ENCODE data around the gene ALDH4A1. TPM values are rescaled to one million over a fixed set of nuclear protein-coding genes. Genes with fewer than 3 reads are reported as not detected.

The ALDH4A1 gene
- total RNA-seq, 1 experiment from 2014 or later, result 18.4 TPM

DNA sequence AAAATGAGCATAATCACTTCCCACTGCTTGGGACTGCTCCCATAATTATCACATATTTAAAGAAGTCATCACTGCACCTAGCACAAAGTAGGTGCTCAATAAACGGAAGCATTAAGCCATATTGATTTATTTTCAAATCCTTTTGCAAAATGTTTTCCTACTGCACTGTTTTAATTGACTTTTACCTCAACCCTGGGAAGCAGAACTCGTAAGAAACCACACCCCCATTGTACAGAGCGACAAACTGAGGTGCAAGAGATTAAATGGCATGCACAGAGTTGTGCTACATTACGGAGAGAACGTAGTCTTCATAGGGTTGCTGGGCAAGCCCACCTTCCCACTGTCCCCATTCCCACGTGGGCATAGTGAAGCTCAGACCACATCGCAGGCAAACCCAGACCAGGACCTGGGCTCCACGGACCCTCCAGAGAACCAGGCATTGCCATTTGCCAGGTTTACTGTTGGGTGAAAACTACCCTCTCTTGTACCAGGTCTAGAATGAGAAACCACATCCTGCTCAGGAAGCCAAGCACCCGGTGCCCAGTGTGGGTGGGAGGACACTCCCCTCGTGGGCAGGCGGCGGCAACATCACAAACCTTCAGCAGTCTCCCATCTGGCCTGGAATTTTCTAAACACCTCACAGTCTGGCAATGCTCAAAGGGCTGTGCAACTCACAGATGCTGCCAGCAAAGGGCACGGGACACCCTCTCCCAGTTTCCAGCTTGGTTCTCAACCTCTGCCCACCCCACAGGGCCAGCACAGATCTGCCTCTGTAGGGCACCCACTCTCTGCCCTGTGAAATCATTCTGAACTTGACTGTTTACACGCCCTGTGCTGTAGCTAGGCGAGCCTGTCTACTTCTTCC lies 45.9 kb upstream of the ALDH4A1 start:
- Histone ChIP-seq H3K27me3 (replicated peaks; ENCODE audit: insufficient read depth, low read depth, low read length, poor library complexity) (no peaks in the 10 kb centered on the region), H3K4me1 (ENCODE audit: insufficient read depth, low read length, poor library complexity, severe bottlenecking) (peaks cover 84% of the 10 kb centered on the region), H3K36me3 (ENCODE audit: insufficient read depth, low read length, poor library complexity, severe bottlenecking) (no peaks in the 10 kb centered on the region), H3K27ac (ENCODE audit: low read depth, low read length, poor library complexity, severe bottlenecking) (peak overlapping the region; percentile 79), H3K9me3 (ENCODE audit: low read depth, low read length, poor library complexity, severe bottlenecking) (no peaks in the 10 kb centered on the region), H3K4me3 (ENCODE audit: low read depth, low read length, poor library complexity, severe bottlenecking) (no peak overlapping the region)
- no peak for TF ChIP-seq EZH2 (IDR thresholded peaks at IDR 0.05; ENCODE audit: borderline replicate concordance, low read depth, low read length, poor library complexity, severe bottlenecking)
- TF ChIP-seq, protein P1, sequence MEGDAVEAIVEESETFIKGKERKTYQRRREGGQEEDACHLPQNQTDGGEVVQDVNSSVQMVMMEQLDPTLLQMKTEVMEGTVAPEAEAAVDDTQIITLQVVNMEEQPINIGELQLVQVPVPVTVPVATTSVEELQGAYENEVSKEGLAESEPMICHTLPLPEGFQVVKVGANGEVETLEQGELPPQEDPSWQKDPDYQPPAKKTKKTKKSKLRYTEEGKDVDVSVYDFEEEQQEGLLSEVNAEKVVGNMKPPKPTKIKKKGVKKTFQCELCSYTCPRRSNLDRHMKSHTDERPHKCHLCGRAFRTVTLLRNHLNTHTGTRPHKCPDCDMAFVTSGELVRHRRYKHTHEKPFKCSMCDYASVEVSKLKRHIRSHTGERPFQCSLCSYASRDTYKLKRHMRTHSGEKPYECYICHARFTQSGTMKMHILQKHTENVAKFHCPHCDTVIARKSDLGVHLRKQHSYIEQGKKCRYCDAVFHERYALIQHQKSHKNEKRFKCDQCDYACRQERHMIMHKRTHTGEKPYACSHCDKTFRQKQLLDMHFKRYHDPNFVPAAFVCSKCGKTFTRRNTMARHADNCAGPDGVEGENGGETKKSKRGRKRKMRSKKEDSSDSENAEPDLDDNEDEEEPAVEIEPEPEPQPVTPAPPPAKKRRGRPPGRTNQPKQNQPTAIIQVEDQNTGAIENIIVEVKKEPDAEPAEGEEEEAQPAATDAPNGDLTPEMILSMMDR (conservative IDR thresholded peaks at IDR 0.05; ENCODE audit: low read depth, low read length), result no peak
- no TSS peak for BruUV-seq (replicated peaks)
- ChIA-PET POLR2A (ENCODE audit: low non-redundant PET) (no interaction called here), CTCF (no interaction called here)
- DNase-seq (ENCODE audit: low spot score), result no peak
- intact Hi-C loops (cut with micrococcal nuclease; ENCODE audit: unreplicated experiment), result no loop called here

DNA sequence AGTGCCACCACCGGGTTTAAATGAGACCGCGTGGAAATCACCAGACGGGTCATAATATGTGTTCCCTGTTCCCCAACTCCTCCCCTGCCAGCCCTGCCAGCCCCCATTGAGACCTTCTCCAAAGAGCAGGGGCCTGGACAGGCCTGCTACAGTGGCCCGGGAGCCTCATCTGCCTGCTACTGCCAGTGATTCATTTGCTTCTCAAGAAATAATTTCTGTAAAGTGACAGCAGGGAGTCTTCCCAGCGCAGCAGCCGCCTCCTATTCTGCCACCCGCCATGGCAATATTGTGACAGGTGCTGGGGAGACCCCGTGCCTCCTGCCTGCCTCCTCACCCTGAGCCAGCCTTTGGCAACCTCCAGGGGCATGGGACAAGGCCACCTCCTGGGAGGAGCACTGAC lies 45.2 kb upstream of the ALDH4A1 start:
- BruUV-seq (replicated peaks), result no TSS peak
- peak; percentile 75 for DNase-seq (ENCODE audit: low spot score)
- Histone ChIP-seq H3K36me3 (ENCODE audit: insufficient read depth, low read length, poor library complexity, severe bottlenecking) (no peaks in the 10 kb centered on the region), H3K4me1 (ENCODE audit: insufficient read depth, low read length, poor library complexity, severe bottlenecking) (peaks cover 83% of the 10 kb centered on the region), H3K9me3 (ENCODE audit: low read depth, low read length, poor library complexity, severe bottlenecking) (no peaks in the 10 kb centered on the region), H3K4me3 (ENCODE audit: low read depth, low read length, poor library complexity, severe bottlenecking) (no peak overlapping the region), H3K27me3 (replicated peaks; ENCODE audit: insufficient read depth, low read depth, low read length, poor library complexity) (no peaks in the 10 kb centered on the region), H3K27ac (ENCODE audit: low read depth, low read length, poor library complexity, severe bottlenecking) (peak overlapping the region; percentile 79)
- POLR2A ChIA-PET (ENCODE audit: low non-redundant PET), result no interaction called here
- TF ChIP-seq EZH2 (IDR thresholded peaks at IDR 0.05; ENCODE audit: borderline replicate concordance, low read depth, low read length, poor library complexity, severe bottlenecking), result no peak
- TF ChIP-seq, protein P1 (conservative IDR thresholded peaks at IDR 0.05; ENCODE audit: low read depth, low read length), result no peak
- CTCF ChIA-PET, result no interaction called here
- intact Hi-C loops (cut with micrococcal nuclease; ENCODE audit: unreplicated experiment), result no loop called here

DNA sequence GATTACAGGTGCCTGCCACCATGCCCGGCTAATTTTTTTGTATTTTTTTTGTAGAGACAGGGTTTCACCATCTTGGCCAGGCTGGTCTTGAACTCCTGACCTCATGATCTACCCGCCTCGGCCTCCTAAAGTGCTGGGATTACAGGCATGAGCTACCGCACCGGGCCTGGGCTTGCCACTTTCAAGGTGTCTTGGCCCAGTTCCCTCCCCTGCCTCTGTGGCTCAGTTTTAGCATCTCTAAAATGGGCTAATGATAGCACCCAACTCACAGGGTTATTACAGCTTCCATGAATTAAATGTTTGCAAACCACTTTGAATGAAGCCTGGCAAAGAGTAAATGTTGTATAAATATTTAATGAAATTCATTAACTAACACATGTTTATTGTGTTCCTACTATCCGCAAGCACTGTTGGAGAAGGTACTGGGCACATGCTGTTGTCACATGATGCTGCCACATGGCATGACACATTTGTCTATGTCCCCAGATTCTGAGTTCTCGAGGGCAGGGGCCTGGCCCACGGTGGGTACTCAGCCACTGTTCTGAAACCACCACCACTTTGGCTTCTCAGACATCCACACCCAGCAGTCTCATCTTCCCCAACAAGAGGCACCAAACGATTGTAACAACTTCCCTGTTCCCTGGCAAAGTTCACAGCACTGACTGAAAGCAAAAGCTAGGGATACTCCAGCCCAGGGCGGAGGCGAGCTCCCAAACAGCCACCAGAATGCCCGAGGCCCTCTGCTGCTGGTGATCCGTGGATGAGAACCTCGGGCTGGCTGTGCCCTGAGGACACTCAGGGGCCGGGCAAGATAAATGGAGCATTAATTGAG lies 44.4 kb upstream of the ALDH4A1 start:
- ChIA-PET CTCF (no interaction called here), POLR2A (ENCODE audit: low non-redundant PET) (interaction anchor here (0.6 kb wide), 1 partner anchor 9 kb away, joined by 8 read pairs; no protein-coding TSS in a partner anchor)
- Histone ChIP-seq H3K4me1 (ENCODE audit: insufficient read depth, low read length, poor library complexity, severe bottlenecking) (peaks cover 86% of the 10 kb centered on the region), H3K27ac (ENCODE audit: low read depth, low read length, poor library complexity, severe bottlenecking) (peak overlapping the region; percentile 79), H3K4me3 (ENCODE audit: low read depth, low read length, poor library complexity, severe bottlenecking) (no peak overlapping the region), H3K9me3 (ENCODE audit: low read depth, low read length, poor library complexity, severe bottlenecking) (no peaks in the 10 kb centered on the region), H3K27me3 (replicated peaks; ENCODE audit: insufficient read depth, low read depth, low read length, poor library complexity) (no peaks in the 10 kb centered on the region), H3K36me3 (ENCODE audit: insufficient read depth, low read length, poor library complexity, severe bottlenecking) (no peaks in the 10 kb centered on the region)
- no peak for DNase-seq (ENCODE audit: low spot score)
- intact Hi-C loops (cut with micrococcal nuclease; ENCODE audit: unreplicated experiment), result no loop called here
- TF ChIP-seq EZH2 (IDR thresholded peaks at IDR 0.05; ENCODE audit: borderline replicate concordance, low read depth, low read length, poor library complexity, severe bottlenecking), result no peak
- BruUV-seq (replicated peaks), result no TSS peak
